Dedifferentiated amniotic fluid mesenchymal stem cell (primary cell): ENCODE measurements around the gene PERM1.
"Not testable (repeated sequence)": the region's sequence is repeated elsewhere in the genome, so short reads cannot be mapped to it uniquely, and the experiment has no call there.

Experiments
- DNase-seq: peaks from one replicate; pipeline ENCODE4 v3.0.0-alpha.2; 2016; ENCODE audit errors: extremely low spot score

The PERM1 gene

DNA sequence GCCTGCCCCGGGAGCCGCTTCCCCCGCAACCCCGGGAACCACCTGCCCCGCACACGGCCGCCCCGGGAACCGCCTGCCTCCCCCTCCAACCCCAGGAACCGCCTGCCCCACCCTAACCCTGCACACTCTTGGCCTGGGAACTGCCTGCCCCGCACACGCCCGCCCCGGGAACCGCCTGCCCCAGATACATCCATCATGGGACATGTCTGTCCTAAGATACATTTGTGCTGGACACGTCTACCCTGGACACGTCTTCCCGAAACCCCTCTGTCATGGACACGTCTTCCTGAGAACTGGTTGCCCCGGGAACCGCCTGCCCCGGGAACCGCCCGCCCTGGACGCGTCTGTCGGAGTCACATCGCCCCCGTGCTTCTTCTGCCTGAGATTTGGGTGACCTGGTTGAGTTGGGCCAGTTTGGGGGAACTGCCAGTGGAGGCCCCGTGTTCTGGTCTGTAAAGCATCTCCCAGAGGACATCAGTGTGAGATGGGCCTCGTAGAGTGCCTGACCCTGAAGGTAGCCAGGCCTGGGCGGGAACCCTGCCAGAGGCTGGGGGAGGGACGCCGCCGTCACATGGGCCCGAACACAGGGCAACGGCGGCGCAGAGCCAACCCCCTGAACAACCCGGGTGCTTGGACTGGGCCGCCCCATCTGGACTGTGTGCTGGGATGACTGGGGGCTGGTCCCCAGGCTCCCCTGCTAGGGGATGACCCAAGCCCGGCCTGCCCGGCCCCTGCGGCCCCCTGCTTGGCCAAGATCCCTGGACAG, 3.6 kb downstream of the PERM1 start:
- DNase-seq = no peak

DNA sequence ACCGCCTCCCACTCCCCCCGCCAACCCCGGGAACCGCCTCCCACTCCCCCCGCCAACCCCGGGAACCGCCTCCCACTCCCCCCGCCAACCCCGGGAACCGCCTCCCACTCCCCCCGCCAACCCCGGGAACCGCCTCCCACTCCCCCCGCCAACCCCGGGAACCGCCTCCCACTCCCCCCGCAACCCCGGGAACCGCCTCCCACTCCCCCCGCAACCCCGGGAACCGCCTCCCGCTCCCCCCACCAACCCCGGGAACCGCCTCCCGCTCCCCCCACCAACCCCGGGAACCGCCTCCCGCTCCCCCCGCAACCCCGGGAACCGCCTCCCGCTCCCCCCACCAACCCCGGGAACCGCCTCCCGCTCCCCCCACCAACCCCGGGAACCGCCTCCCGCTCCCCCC, 5.1 kb downstream of the PERM1 start:
- DNase-seq = not testable (repeated sequence)

DNA sequence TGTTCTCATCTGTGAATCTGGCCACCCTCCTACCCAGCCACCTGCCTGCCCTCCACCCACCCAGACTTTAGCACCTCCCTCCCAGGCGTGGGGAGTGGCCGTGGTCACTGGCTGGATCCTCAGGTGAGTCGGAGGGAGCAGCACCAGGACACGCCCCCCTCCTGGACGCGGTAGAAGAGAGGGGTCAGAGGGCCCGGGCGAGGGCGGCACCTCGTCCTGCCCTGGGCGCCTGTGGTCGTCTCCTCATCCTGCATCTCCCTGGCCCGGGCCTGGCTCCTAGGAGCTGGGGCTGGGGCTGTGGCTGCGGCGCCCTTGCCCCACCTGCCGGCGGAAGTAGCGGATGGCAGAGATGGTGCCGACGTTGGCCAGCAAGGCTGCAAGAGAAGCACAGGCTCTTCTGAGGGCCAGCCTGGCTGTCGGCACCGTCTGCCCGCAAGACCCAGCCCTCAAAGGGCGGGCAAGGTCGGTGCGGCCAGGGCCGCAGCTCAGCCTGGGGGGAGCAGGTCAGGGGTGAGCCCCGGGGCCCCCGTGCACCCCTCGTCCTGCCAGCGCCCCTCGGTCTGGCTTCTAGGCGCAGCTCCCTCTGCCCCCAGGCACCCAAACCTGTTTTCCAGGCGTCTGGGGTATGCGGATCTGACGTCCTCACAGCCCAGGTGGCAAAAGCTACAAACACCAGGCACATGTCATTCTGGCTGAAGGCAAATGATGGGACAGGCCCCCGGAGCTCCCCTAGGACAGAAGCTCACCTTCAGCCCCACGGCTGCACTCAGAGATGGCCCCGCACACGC, 5.8 kb downstream of the PERM1 start:
- DNase-seq = peak; percentile 36

DNA sequence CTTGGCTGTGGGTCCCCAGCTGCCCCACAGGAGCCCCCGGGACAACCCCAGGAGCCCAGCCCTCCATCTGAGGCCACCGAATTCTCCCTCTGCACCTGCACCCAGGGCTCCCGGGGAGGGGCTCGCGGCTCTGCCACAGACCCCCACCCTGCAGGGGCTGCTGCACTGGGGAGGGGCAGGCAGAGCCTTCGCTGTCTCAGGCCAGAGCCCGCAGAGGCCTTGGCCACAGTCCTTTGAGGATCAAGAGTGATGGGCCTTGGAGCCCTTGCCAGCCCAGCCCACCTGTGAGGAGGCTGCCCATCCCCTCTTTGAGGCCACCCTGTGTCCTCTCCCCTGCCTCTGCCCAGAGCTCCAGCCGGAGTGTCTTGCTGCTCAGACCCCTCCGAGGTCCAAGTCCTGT, 6.5 kb downstream of the PERM1 start:
- no peak for DNase-seq

DNA sequence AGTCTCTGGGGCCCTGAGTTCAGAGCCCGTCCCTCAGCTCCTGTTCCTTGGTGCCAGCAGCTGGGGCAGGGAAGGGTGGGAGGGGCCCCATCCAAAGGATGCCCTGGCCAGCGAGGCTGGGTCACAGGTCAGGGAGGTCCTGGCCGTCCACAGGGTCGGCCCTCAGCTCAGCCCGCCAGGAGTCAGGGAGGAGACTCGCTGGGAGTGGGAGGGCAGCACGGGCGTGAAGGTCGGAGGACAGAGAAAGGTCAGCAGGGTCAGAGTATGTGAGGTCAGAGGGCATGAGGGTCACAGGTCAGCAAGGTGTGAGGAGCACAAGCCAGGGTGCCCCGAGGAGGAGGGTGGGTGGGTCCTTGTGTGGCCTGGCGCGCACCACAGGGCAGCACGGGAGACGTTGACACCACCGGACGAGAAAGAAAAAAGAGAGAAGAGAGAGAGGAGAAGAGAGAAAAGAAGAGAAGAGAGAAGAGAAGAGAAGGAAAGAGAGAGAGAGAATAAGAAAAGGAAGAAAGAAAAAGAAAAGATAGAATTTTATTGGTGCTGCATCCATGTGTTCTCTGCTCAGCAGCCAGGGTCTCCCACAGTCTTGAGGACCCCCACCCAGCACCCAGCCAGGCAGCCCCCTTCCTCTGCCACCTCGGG, 7.1 kb downstream of the PERM1 start:
- DNase-seq = no peak

DNA sequence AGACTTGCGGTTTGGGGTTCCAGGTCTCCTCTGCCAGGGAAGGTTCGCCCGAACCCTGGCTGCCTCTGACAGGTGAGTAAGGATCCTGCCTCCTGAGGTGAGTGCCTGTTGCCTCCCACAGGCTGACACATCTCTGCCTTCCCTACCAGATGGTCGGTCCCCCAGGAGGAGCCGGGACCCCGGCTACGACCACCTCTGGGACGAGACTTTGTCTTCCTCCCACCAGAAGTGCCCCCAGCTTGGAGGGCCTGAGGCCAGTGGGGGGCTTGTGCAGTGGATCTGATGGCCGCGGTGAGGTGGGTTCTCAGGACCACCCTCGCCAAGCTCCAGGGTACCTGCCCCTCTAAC, 7.6 kb downstream of the PERM1 start:
- DNase-seq = no peak

DNA sequence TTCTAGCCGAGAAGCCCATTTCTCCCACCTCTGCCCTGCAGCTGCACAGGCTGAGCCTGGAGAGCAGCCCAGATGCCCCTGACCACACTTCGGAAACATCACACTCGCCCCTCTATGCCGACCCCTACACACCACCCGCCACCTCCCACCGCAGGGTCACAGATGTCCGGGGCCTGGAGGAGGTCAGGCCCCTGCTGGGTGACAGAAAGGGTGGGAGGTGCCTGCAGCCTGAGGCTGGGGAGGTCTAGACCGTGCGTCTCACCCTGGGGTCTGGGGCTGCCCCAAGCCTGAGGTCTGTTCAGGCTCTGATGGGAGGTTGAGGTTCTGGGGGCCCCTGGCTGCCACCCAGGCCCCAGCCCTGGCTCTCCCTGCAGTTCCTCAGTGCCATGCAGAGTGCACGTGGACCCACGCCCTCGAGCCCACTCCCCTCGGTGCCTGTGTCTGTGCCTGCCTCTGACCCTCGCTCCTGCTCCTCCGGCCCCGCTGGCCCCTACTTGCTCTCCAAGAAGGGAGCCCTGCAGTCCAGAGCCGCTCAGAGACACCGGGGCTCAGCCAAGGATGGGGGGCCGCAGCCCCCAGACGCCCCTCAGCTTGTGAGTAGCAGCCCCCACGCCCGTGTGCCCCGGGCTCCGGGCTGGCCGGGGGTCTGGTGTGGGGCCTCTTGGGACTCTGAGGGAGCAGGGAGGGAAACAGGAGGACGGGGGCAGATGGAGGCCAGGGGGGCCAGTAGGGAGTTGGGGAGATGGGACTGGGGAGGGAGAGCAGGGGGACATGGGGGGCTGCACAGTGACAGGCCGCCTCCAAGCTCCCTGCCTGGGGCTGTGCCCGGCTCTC, 8.2 kb downstream of the PERM1 start:
- no peak for DNase-seq

DNA sequence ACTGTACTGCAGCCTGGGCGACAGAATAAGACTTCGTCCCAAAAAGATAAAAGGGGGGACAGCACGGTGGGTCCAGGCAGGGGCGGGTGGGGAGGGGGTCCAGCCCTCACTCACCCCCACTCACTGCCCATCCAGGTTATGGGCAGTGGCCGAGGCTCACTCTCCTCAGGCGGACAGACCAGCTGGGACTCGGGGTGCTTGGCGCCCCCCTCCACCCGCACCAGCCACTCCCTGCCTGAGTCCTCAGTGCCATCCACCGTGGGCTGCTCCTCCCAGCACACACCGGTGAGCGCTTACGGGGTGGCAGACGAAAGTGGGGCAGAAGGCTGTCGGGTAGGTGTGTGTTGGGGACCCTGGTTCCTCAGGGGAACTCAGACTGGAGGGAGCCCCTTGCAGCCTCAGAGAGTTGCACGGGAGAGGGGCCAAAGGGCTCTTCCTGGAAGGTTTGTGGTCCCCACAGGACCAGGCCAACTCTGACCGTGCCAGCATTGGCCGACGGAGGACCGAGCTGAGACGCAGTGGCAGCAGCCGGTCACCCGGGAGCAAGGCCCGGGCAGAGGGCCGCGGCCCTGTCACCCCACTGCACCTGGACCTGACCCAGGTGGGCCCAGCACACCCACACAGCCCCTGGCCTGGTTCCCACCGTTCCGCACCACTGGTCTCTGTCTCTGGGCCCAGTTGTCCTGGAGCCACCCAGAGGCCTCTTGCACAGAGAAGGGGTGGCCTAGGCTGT, 9.0 kb downstream of the PERM1 start:
- no peak for DNase-seq

DNA sequence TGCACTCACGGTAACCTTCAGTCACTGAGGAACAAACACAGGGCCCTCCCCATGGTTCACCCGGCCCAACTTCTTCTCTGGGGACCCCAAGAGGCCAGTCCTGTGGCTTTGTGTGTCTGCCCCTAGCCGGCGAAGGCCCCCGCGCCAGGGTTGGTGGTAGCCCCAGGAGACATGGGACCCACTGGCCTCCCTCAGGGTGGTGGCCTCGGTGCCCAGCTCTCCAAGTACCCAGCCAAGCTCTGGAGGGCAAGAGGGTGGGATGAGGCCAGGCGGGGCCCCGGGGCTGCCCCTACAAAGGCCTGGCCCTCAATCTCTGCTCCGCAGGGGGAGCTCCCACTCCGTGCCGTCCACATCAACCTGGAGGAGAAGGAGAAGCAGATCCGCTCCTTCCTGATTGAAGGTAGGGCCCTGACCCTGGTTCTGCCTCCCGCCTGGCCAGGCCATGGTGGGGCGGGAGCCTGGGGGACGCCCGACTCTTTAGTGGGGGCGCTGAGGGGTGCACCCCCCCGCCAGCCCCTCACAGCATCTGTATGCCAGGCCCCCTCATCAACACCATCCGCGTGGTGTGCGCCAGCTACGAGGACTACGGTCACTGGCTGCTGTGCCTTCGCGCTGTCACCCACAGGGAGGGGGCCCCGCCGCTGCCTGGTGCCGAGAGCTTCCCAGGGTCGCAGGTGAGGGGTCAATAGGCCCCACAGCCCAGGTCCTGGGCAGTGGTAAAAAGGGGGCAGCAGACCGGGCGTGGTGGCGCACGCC, 10.0 kb downstream of the PERM1 start:
- no peak for DNase-seq

DNA sequence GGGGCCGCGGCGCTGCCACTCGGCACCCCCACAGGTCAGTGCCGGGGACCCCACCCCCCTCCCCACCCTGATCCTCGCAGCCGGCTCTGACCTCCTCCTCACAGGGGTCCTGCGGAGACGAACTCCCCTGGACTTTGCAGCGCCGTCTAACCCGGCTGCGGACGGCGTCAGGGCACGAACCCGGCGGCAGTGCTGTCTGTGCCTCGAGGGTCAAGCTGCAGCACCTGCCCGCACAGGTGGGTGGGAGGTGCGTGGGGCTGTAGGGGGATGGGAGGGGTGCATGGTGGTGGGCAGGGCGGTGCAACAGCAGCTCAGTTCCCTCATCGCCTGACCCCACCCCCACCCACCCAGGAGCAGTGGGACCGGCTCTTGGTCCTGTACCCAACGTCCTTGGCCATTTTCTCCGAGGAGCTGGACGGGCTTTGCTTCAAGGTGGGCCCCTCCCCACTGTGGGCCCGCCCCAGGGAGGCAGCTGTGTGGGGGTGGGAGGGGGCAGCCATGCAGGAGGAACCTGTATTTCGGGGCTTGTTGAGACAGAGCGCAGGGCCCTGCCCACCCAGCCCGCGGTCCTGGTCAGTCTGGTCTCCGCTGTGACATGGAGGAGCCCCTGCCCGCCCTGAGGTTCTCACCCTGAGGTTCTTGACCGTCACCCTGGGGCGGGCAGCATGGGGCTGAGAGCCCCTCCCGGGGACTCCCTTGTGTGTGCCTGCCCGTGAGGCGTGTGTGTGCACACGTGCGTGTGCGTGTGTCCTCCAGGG, 10.7 kb downstream of the PERM1 start:
- DNase-seq = no peak

DNA sequence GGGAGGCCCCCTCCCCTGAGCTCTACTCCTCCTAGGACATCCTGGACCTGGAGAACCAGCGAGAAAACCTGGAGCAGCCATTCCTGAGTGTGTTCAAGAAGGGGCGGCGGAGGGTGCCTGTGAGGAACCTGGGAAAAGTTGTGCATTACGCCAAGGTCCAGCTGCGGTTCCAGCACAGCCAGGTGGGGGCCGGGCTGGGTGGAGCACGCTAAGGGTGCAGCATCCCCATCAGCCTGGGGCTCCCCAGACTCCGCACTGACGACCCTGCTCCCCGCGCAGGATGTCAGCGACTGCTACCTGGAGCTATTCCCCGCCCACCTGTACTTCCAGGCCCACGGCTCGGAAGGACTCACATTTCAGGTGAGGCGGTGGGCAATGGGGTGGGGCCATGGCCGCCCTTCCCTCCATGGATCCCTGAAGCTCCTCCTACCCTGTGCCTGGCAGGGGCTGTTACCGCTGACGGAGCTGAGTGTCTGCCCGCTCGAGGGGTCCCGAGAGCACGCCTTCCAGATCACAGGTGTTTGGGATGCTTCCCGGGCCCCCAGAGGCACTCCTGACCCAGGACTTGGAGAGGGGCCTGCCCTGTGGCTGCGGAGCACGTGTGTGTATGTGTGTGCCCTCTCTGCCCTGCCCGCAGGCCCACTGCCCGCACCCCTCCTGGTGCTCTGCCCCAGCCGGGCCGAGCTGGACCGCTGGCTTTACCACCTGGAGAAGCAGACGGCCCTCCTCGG, 11.5 kb downstream of the PERM1 start:
- no peak for DNase-seq

DNA sequence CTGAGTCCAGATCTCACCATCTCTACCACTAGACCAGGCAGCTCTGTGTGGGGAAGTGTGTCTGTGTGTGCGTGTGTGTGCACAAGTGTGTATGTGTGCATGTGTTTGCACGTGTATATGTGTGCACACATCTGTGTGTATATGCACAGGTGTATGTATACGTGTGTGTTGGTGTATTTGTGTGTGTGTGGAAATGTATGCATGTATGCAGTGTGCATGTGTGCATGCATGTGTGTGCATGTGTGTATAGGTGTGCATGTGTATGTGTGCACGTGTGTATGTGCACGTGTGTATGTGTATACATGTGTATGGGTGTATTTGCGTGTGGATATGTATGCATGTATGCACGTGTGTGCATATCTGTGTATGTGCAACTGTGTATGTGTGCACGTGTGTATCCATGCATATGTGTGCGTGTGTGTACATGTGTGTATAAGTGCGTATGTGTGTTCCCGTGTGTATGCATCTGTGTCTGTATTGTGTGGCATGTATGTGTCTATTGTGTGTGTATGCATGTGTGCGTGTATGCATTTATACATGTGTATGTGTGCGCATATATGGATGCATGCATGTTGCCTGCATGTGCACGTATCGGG, 12.5 kb downstream of the PERM1 start:
- DNase-seq = no peak

DNA sequence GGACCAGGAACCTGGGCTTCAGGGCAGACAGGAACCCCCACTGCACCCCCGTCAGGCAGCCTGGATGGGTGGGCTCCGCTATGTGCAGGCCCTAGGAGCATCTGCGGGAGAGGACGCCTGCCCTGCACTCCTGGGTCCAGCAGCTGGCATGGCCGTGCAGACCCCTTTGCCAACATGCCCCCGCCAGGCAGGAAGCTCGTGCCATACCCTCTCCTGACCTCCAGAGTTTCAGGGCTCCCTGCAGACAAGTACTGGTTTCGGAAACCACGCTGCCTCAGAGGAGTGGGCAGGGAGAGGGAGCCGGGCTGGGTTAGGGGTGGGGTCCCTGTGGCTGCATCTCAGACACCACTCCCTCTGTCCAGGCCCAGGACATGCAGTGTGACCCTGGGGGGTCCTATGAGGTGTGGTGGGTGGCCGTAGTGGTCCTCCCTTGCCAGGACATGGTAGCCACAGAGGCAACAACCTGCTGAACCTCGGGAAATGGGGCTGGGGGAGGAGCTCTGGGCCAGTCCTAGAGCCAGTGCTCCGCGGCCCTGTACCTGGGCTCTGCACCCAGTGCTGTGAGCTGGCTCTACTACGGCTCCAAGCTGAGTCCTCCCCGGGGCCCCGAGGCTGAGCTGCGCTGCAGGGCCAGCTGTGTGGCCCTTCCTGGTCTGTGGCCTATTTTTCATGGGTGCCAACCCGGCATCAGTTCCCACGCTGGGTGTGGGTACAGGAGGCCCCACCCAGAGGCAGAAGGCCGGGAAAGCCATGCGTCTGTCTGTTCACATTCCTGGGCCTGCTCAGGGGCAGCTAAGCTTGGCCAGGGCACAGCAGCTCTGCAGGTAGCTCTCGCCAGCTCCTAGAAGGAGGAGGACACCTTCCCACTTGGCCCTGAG, 14.2 kb downstream of the PERM1 start:
- DNase-seq = no peak

DNA sequence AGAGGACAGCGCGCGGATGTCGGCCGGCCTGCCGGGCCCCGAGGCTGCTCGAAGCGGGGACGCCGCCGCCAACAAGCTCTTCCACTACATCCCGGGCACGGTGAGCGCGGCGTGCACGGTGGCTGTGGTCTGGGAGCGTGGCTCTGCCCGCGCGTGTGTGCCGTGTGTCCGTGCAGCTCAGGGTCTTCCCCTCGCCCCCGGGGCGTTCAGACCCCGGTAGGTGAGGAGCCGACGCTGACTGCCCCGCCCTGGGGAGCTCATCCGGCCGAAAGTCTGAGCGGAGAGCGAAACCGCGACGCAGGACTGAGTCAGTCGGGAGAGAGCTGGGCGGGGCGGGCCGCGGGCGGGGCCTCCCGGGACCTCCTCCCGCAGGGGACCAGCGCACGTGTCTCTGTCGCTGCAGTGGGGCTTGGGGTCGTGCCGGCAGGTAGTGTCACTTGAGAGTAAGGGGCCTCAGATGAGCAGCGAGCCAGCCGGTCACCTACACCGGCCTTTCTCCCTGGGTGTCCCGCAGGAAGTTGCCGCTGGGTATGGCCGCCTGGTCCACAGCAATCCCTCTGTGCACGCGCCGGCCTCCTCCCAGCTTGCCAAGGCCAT, 15.1 kb downstream of the PERM1 start:
- peak; percentile 44 for DNase-seq

DNA sequence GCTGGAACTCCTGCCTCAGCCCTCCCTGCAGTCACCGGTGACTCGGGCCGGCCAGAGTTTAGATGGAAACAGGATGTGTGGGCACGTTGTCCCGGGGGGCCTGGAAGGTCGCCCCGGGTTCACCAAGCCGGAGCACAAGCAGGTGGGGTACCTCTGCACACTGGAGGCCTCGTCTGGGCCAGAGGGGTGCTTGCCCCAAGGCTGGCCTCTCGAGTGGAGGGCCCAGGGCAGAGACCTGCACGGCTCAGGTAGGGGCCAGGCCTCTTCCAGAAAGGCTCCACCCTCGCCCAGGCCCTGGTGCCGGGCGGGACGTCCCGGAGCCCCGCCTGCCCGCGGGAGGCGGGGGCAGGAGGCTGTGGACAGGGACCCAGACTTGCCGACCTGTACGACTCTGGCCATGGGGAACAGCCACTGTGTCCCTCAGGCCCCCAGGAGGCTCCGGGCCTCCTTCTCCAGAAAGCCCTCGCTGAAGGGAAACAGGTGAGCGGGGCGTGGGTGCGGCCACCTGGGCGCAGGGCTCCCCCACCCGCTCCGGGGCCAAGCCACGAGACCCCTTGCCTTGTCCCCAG, 15.7 kb downstream of the PERM1 start, which contains the start of gene PLEKHN1:
TSS of gene PLEKHN1 (plus strand) at position 348 of the 569 bp plus-strand sequence. CDS start at position 398, 50 bp downstream.
- DNase-seq = no peak

DNA sequence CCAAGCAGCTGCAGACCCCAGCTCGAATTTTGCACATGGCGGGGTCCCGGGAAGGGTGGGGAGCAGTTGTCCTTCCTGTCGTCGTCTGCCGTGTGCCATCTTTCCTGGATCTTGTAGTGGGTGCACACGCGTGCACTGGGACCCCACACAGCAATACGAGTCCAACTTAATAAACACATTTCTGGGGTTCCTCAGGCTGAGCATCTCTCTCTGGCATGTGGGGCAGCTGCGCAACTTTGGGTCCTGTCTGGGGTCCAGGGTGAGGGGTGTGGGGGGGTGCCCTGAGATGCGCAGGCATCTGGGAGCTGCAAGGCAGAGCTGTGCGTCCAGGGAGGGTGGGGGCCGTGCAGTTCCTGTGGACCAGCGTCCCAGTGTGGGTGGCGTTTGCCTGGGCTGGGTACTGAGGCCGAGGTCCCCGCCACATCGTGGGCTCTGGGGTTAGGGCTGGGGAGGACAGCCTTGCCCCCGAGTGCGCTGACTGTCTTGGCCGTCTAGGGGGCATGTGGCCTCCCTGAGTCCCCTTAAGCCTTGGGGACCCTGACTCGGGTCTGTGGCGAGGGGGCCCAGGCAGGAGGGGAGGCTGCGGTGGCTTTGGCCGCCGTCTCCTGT, 16.3 kb downstream of the PERM1 start:
- no peak for DNase-seq
